Spleen (tissue), 7 donors: ENCODE data around the gene GNAZ.

Experiments used
- POLR2AphosphoS5 ChIP-seq, 3 donors: sonication (generic); formaldehyde crosslinking; IDR thresholded peaks; one replicate each; pipeline ENCODE4 v1.5.1; 2017; ENCODE audit warnings: antibody characterized with exemption in 3 of 3
- TF ChIP-seq, protein P1 (sequence below), 11 experiments: fragments of 200-600 bp in 7 of 11; fragments of 450-650 bp in 4 of 11; sonication (generic) in 4 of 11; IDR thresholded peaks in 8 of 11; conservative IDR thresholded peaks in 3 of 11; 1 replicate in 7 of 11; 2 replicates in 4 of 11; pipeline versions ENCODE4 v1.4.0 to v1.8.0; 2016 to 2021; ENCODE audit warnings: antibody characterized with exemption in 11 of 11, inconsistent platforms in 4 of 11, mild to moderate bottlenecking in 1 of 11
- donor health status: DM: no; HTN: no; CAD: no; lungs with moderate emphysema.
- donor health status: DM: no; HTN: no; CAD: no.
- donor health status: DM: no; HTN: no; CAD: no.

- TF ChIP-seq, protein P1, sequence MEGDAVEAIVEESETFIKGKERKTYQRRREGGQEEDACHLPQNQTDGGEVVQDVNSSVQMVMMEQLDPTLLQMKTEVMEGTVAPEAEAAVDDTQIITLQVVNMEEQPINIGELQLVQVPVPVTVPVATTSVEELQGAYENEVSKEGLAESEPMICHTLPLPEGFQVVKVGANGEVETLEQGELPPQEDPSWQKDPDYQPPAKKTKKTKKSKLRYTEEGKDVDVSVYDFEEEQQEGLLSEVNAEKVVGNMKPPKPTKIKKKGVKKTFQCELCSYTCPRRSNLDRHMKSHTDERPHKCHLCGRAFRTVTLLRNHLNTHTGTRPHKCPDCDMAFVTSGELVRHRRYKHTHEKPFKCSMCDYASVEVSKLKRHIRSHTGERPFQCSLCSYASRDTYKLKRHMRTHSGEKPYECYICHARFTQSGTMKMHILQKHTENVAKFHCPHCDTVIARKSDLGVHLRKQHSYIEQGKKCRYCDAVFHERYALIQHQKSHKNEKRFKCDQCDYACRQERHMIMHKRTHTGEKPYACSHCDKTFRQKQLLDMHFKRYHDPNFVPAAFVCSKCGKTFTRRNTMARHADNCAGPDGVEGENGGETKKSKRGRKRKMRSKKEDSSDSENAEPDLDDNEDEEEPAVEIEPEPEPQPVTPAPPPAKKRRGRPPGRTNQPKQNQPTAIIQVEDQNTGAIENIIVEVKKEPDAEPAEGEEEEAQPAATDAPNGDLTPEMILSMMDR (IDR thresholded peaks at IDR 0.05 in 8 of 11, conservative IDR thresholded peaks at IDR 0.05 in 3 of 11): no peak
- no peak for TF ChIP-seq POLR2AphosphoS5 (IDR thresholded peaks at IDR 0.05)
Measured at GRCh38 chr22:23113847-23114720, 43.8 kb downstream of the GNAZ start.
